HG02642 (cell line): ENCODE results near the gene MT3.
"Not testable (repeated sequence)": the region's sequence is repeated elsewhere in the genome, so short reads cannot be mapped to it uniquely, and the experiment has no call there.

Source experiments
- ATAC-seq: cut with Tn5 transposase; IDR thresholded peaks from one replicate; pipeline ENCODE4 v1.9.1; 2021; ENCODE audit warnings: mild to moderate bottlenecking; ENCODE audit not compliant: unreplicated experiment, poor library complexity

Gene MT3

GRCh38 chr16:56608043-56608875 is 18.9 kb downstream of the MT3 start, which contains the start of gene MT2A:
MT2A (plus strand) TSS chr16:56608584; CDS start chr16:56608656, 72 bp downstream.
- ATAC-seq, result peak; percentile 88

GRCh38 chr16:56608876-56609462 is 19.6 kb downstream of the MT3 start:
- no peak for ATAC-seq

DNA sequence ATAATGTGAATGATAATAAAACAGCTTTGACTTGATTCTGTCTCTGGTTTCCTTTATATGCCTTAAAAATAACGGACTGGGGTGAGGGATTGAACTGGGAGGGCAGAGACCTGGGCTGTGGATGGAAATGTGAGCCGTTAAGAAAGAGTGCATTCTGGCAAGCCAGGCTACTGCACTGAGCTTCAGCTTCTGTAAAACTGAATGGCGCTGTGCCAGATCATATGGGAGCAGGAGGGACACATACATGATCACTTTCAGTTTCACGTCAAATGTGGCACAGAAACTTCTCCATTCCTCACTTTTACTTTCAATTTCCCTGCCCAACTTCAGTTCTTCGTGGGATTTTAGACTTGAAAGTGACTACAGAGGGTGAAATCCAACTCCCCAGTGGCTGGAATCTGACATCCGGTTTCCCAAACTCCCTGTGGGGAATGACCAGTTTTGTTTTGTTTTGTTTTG is 20.2 kb downstream of the MT3 start:
- peak; percentile 37 for ATAC-seq

DNA sequence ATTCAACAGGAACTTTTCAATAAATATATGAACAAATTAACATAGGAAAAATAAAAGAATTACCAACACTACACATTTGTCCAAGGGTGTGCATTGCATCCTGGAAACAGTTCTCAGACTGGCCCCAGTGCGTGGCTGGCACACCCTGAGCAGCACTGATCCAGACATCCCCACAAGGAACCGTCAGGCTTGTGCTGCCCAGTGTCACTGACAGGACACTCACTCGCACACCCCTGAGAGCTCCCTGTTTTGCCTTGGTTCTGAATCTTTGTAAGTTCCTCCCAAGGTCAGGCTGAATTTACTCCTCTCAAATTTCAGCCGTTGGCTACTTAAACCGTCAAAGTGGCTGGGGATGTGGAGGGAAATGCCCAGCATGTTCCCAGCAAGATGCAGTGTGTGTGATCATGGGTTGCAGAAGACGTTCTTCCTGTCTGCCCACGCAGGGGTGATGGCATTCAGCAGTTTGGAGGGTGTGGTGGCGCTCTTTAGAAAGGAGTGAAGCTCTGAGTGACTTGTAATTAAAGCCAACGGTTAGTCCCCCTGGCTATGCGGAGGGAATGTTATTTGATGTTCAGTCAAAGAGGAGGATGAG is 20.8 kb downstream of the MT3 start:
- no peak for ATAC-seq

GRCh38 chr16:56610609-56611111 is 21.3 kb downstream of the MT3 start:
- ATAC-seq, result no peak

GRCh38 chr16:56611281-56611833 is 22.0 kb downstream of the MT3 start:
- ATAC-seq, result no peak

- no peak for ATAC-seq
These were observed 24.4 kb downstream of the MT3 start for GRCh38 chr16:56613706-56614105.

DNA sequence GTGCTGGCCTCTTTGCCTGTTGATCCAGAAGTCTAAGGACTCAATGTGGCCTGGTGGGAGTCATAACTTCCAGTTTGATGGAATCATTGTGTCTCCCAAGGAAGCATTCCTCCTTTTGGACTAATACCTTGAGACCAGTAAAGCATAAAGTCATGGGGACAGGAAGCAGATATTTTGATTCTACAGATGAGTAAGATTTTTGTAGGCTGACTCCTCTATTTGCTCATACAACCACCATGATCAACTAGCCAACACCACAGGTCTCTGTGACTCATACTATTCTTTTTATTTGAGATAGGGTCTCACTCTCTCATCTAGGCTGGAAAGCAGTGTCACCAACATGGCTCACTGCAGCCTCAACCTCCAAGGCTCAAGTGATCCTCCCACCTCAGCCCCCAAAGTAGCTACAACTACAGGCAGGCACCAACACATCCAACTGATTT is 25.2 kb downstream of the MT3 start:
- ATAC-seq, result no peak

DNA sequence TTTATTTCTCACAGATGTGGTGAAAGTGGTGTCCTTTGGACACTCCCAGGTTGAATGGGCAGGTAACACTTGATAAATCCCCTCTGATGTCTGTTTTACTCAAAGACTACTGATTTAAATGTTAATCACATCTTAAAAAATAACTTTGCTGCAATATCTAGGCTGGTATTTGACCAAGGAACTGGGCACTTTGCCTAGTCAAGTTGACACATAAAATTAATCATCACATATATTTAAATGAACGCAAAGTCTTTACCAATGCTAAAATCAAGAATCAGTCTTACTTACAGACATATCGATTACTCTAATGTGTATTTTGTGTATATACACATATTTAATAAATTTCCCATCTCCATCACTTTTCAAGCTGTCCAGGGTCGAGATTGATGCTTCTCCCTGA is 26.0 kb downstream of the MT3 start:
- no peak for ATAC-seq

- no peak for ATAC-seq
These were observed 27.4 kb downstream of the MT3 start for GRCh38 chr16:56616608-56617211.

- ATAC-seq, result no peak
These were observed 28.1 kb downstream of the MT3 start for GRCh38 chr16:56617212-56618085.

- ATAC-seq, result no peak
These were observed 28.8 kb downstream of the MT3 start for GRCh38 chr16:56618138-56618537.

- ATAC-seq, result no peak
These were observed 31.1 kb downstream of the MT3 start for GRCh38 chr16:56620339-56620897.

DNA sequence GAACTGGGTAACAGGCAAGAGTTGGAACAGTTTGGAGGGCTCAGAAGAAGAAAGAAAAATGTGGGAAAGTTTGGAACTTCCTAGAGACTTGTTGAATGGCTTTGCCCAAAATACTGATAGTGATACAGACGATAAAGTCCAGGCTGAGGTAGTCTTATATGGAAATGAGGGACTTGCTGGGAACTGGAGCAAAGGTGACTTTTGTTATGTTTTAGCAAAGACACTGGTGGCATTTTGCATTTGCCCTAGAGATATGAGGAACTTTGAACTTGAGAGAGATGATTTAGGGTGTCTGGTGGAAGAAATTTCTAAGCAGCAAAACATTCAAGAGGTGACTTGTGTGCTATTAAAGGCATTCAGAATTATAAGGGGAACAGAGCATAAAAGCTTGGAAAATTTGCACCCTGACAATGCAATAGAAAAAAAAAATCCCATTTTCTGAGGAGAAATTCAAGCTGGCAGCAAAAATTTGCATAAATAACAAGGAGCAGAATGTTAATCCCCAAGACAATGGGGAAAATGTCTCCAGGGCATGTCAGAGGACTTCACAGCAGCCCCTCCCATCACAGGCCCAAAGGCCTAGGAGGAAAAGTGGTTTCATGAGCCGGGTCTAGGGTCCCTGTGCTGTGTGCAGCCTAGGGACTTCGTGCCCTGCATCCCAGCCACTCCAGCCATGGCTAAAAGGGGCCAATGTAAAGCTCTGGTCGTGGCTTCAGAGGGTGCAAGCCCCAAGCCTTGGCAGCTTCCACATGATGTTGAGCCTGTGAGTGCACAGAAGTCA is 32.5 kb downstream of the MT3 start:
- not testable (repeated sequence) for ATAC-seq

DNA sequence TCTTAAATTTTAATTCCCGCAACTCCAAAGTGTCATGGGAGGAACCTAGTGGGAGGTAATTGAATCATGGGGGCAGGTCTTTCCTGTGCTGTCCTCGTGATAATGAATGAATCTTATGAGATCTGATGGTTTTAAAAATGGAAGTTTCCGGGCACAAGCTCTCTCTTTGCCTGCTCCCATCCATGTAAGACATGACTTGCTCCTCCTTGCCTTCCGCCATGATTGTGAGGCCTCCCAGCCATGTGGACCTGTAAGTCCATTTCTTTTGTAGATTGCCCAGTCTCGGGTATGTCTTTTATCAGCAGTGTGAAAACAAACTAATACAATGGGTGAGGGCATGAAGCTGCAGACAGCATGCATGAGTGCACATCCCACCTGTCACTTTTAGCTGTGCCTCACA is 33.9 kb downstream of the MT3 start:
- ATAC-seq, result not testable (repeated sequence)

DNA sequence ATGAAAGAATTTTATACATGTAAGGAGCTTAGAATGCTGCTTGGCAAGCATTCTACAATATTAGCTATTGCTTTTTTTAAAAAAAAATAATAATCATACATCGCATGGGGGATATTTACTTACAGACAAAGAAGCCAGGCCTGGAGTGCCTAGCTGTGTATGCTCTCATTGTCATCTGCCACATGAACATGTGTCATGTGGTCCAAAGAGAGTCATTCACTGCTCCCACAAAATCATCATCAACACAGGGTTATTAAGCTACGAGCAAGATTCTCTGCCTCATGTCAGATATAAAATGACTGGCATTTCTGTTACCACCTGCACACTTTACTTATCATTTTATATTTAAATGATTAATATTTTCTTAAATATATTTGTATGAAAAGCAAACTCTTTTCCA is 34.3 kb downstream of the MT3 start:
- ATAC-seq, result no peak

GRCh38 chr16:56625140-56625942 is 36.0 kb downstream of the MT3 start, which contains the start of gene MT1E:
MT1E (plus strand) TSS chr16:56625781; CDS start chr16:56625852, 71 bp downstream.
- ATAC-seq, result peak; percentile 63
